Gastrocnemius medialis (tissue), 4 donors: Measurements from ENCODE around the gene RNF25.

Experiments used
- CTCF ChIP-seq, 5 experiments: fragments of 450-650 bp in 3 of 5; fragments of 200-600 bp in 2 of 5; sonication (generic) in 2 of 5; IDR thresholded peaks in 4 of 5; conservative IDR thresholded peaks in 1 of 5; 1 replicate in 4 of 5; 2 replicates in 1 of 5; pipeline ENCODE4 v1.5.1; 2016 to 2019; ENCODE audit warnings: antibody characterized with exemption in 5 of 5, mild to moderate bottlenecking in 3 of 5, moderate library complexity in 3 of 5
- POLR2A ChIP-seq, 2 donors: fragments of 450-650 bp; IDR thresholded peaks; one replicate each; pipeline ENCODE4 v1.6.1; 2017; ENCODE audit warnings: antibody characterized with exemption in 2 of 2, mild to moderate bottlenecking in 2 of 2, moderate library complexity in 2 of 2

GRCh38 chr2:218662377-218662776 is 9.4 kb downstream of the RNF25 start:
- TF ChIP-seq POLR2A (IDR thresholded peaks at IDR 0.05) (no peak), CTCF (IDR thresholded peaks at IDR 0.05 in 4 of 5, conservative IDR thresholded peaks at IDR 0.05 in 1 of 5) (no peak)
